CD4-positive, CD25-positive, alpha-beta regulatory T cell (primary cell): Measurements from ENCODE around the gene AGTRAP. TPM values are rescaled to one million over a fixed set of nuclear protein-coding genes. Genes with fewer than 3 reads are reported as not detected.
A peak's percentile ranks its signal among the peaks of the same experiment; 100 is the strongest.

ENCODE experiments used
- ATAC-seq, 2 donors: fragments of 150-1000 bp; cut with Tn5 transposase; one replicate each; pipeline ENCODE4 v1.10.0; 2021; ENCODE audit warnings: low read depth in 2 of 2, moderate number of reproducible peaks in 2 of 2, moderate library complexity in 1 of 2
- DNase-seq, 3 donors: peaks; one replicate each; pipeline versions ENCODE4 v3.0.0 to v3.0.0-alpha.2; 2012 to 2022; ENCODE audit warnings: mixed read lengths in 1 of 3
- H3K27ac ChIP-seq: one replicate; pipeline ENCODE4 v1.7.0; 2013; ENCODE audit warnings: mild to moderate bottlenecking, low read length; ENCODE audit not compliant: insufficient read depth, poor library complexity, severe bottlenecking
- H3K27me3 ChIP-seq: one replicate; pipeline ENCODE4 v1.7.0; 2013; ENCODE audit warnings: low read length; ENCODE audit not compliant: control insufficient read depth, insufficient read depth
- H3K36me3 ChIP-seq: one replicate; pipeline ENCODE4 v1.7.0; 2013; ENCODE audit warnings: mild to moderate bottlenecking, low read length, moderate library complexity; ENCODE audit not compliant: control insufficient read depth, insufficient read depth
- H3K4me1 ChIP-seq: 2 replicates; pipeline ENCODE4 v1.7.0; 2013; ENCODE audit warnings: mild to moderate bottlenecking, low read length; ENCODE audit not compliant: insufficient read depth, control insufficient read depth, poor library complexity, severe bottlenecking
- H3K4me3 ChIP-seq: one replicate; pipeline ENCODE4 v1.7.0; 2013; ENCODE audit warnings: low read depth, mild to moderate bottlenecking, low read length, moderate library complexity
- H3K9me3 ChIP-seq, 2 experiments: 1 replicate in 1 of 2; 2 replicates in 1 of 2; pipeline ENCODE4 v1.7.0; 2013; ENCODE audit warnings: low read length in 2 of 2, mild to moderate bottlenecking in 1 of 2, moderate library complexity in 1 of 2; ENCODE audit not compliant: control insufficient read depth in 2 of 2
- H3K27ac Mint-ChIP-seq, 3 donors: one replicate each; pipeline ENCODE4 v1.8.0; 2020 to 2022; ENCODE audit warnings: mild to moderate bottlenecking in 3 of 3, mixed read lengths in 3 of 3, moderate library complexity in 2 of 3
- H3K27me3 Mint-ChIP-seq: one replicate; pipeline ENCODE4 v1.8.0; 2022; ENCODE audit warnings: mild to moderate bottlenecking, mixed read lengths
- H3K36me3 Mint-ChIP-seq: one replicate; pipeline ENCODE4 v1.8.0; 2020; ENCODE audit warnings: mixed read lengths
- H3K4me1 Mint-ChIP-seq, 4 donors: one replicate each; pipeline ENCODE4 v1.8.0; 2020 to 2022; ENCODE audit warnings: mixed read lengths in 4 of 4, mild to moderate bottlenecking in 1 of 4
- H3K4me3 Mint-ChIP-seq, 4 donors: one replicate each; pipeline ENCODE4 v1.8.0; 2020 to 2022; ENCODE audit warnings: mild to moderate bottlenecking in 4 of 4, mixed read lengths in 4 of 4, moderate library complexity in 3 of 4
- H3K9me3 Mint-ChIP-seq, 7 donors: one replicate each; pipeline ENCODE4 v1.8.0; 2020 to 2022; ENCODE audit warnings: mixed read lengths in 7 of 7, mild to moderate bottlenecking in 3 of 7, moderate library complexity in 2 of 7
- polyA plus RNA-seq, 4 donors: library from polyadenylated mRNA; unstranded; fragments of 300-500 nt; fragmentation: Illumina TruSeq; gene quantifications; one replicate each; pipeline ENCODE4 v1.2.3, GENCODE V29; 2021
- total RNA-seq: library from RNA; stranded (reverse); gene quantifications from one replicate; pipeline ENCODE4 v1.2.3, GENCODE V29; 2022

Gene AGTRAP
- total and polyA plus RNA-seq, 5 donors from 2014 or later: 25.2 to 113 (median 65.2) TPM

DNA sequence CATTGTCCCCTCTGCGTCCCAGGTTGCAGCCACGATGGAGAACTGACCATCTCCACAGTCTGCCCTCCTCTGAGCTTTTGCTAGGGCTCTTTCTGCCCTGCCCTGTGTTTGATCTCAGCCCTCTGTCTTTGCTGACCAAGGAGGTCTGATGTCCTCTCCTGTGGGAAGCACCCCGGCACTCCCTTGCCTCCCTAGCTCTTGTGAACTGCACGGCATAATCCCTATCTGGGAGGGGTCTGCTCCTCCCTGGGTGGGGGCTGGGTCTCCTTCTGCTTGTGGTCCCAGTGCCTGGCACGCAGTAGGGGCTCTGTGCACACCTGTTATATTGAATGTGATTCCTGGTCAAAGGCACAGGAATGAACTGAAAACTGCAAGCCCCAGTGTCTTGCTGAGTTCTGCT is 42.0 kb upstream of the AGTRAP start:
- Histone ChIP-seq H3K9me3 (no peaks in the 10 kb centered on the region), H3K27me3 (peaks cover 10% of the 10 kb centered on the region), H3K27ac (no peak overlapping the region), H3K36me3 (no peaks in the 10 kb centered on the region), H3K4me1 (peaks cover 31% of the 10 kb centered on the region), H3K4me3 (no peak overlapping the region)
- ATAC-seq (no peak), DNase-seq (no peak)
- Mint-ChIP-seq H3K27me3 (peaks cover 62% of the 10 kb centered on the region), H3K9me3 (peaks cover 0 to 2% (median 0%) of the 10 kb centered on the region in 7 donors), H3K4me1 (peaks cover 0 to 29% (median 15%) of the 10 kb centered on the region in 4 donors), H3K27ac (peak overlapping the region in 1 of 3 donors; percentile 52), H3K36me3 (no peaks in the 10 kb centered on the region), H3K4me3 (peak overlapping the region in 1 of 4 donors; percentile 50)

DNA sequence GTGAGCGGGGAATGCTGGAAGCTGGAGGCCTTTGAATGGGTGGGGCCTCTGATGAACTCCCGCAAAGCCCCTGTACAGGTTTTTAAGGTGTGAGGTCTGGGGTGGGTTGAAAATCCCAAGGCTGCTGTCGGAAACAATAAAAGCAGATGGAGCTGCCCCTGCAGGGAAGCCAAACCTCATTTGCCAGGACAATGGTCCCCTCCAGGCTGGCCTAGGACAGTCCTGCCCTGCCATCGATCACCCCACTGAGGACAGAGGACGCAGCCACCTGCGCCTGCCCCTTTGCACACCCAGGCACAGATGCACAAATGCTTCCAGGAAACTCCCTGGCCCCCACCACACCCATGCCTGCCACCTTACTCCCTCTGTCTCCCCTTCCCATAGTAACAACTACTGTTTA is 40.1 kb upstream of the AGTRAP start:
- no peak overlapping the region for H3K4me3 ChIP-seq
- H3K4me1 Mint-ChIP-seq: peaks cover 0 to 22% (median 14%) of the 10 kb centered on the region in 4 donors
- H3K27ac Mint-ChIP-seq: no peak overlapping the region
- no peak for DNase-seq
- no peak overlapping the region for H3K4me3 Mint-ChIP-seq
- H3K36me3 Mint-ChIP-seq: no peaks in the 10 kb centered on the region
- no peaks in the 10 kb centered on the region for H3K36me3 ChIP-seq
- no peaks in the 10 kb centered on the region for H3K27me3 ChIP-seq
- ATAC-seq: no peak
- H3K9me3 Mint-ChIP-seq: no peaks in the 10 kb centered on the region
- peaks cover 46% of the 10 kb centered on the region for H3K27me3 Mint-ChIP-seq
- H3K4me1 ChIP-seq: peaks cover 27% of the 10 kb centered on the region
- no peak overlapping the region for H3K27ac ChIP-seq
- H3K9me3 ChIP-seq: no peaks in the 10 kb centered on the region

DNA sequence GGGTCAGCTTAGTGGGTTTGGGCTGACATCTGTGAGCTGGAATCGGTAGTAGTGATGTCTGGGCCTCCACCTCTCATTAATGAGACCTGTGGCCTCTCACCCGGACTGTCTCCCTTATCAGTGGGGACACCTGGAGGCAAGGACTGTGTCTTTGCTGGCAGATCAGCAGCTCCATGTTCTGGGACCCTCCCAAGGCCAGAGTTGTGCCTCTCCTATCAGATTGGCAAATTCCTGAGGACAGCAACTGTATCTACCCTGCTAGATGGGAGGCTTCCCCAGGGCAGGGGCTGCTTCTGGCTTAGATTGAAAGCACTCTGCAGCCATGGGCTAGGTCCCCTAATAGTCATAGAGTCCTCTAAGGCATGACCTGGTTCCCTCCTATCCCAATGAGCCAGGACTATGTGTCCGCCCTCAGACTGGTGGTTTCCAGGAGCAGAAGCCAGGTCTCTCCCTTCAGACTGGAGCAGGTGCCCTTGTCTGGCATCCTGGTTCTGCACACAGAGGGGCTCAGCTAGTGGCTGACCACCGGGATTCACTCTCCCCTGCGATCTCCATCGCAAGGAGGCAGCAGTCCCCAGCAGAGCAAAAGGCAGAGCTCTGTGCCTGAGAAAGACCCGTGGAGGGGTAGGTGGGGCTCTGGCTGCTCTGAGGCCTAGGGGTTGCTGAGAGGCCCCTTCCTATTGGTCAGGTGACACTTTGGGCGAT is 38.6 kb upstream of the AGTRAP start:
- Mint-ChIP-seq H3K9me3 (no peaks in the 10 kb centered on the region), H3K4me3 (no peak overlapping the region), H3K4me1 (peaks cover 0 to 17% (median 12%) of the 10 kb centered on the region in 4 donors), H3K27ac (no peak overlapping the region), H3K36me3 (no peaks in the 10 kb centered on the region), H3K27me3 (peaks cover 39% of the 10 kb centered on the region)
- no peak overlapping the region for H3K27ac ChIP-seq
- H3K4me1 ChIP-seq: peaks cover 12% of the 10 kb centered on the region
- no peaks in the 10 kb centered on the region for H3K36me3 ChIP-seq
- no peaks in the 10 kb centered on the region for H3K27me3 ChIP-seq
- no peaks in the 10 kb centered on the region for H3K9me3 ChIP-seq
- ATAC-seq: no peak
- no peak overlapping the region for H3K4me3 ChIP-seq
- DNase-seq: no peak

DNA sequence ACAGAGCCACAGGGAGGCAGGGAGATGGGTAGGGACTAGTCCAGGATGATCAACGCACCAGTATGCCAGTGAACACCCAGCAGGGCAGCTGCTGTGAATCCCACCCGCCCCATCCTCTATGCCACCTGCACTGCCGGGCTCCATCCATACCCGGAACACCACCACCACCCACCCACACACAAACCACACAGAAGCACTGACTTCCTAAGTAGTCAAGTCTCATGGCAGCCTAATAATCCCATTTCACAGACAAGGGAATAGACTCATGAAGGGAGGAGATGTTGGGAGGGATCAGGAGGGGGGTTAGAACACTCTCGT is 38.1 kb upstream of the AGTRAP start:
- H3K4me1 ChIP-seq: peaks cover 7% of the 10 kb centered on the region
- no peak overlapping the region for H3K27ac Mint-ChIP-seq
- no peak for ATAC-seq
- H3K4me1 Mint-ChIP-seq: peaks cover 0 to 14% (median 9%) of the 10 kb centered on the region in 4 donors
- no peak overlapping the region for H3K27ac ChIP-seq
- H3K27me3 Mint-ChIP-seq: peaks cover 34% of the 10 kb centered on the region
- no peak overlapping the region for H3K4me3 Mint-ChIP-seq
- no peaks in the 10 kb centered on the region for H3K36me3 ChIP-seq
- no peaks in the 10 kb centered on the region for H3K36me3 Mint-ChIP-seq
- H3K9me3 Mint-ChIP-seq: no peaks in the 10 kb centered on the region
- no peak overlapping the region for H3K4me3 ChIP-seq
- H3K27me3 ChIP-seq: no peaks in the 10 kb centered on the region
- DNase-seq: no peak
- H3K9me3 ChIP-seq: no peaks in the 10 kb centered on the region

DNA sequence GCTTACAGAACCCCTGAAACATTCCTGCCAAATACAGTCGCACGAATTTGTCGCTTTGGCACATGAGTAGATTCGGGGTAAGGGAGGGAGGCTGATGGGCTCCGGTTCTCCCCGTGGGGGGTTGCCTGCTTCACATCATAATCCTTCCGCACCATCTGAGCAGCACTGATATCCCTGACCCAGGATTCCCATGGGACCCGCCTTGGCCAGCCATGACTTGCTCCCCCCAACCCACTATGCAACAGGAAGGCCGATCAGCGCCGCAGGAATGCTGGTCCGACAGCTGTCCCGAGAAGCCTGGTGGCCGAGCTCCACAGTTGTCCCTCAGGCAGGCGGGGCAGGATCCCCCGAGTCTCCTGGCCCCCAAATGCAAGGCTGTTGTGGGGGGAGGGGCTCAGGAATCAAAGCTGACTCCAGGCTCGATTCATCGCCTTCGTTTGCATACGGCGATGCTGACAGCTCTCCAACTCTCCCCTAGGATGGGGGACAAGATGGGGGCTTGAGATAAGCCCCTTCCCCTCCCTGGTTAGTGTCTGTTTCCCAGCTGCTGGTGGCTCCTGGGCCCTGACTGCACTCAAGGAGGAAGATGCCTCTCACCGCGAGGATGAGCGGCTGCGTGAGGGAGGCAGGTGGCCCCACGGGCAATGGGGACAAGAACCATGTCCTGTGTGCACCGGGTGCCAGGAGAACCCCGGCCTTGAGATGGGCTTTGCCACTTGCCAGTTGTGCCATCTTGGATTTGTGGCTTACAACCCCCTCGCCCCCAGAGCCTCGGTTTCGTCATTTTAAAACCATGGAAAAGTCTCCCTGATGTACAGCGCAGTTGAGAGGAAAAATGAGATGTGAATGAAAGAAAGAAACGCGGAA is 35.1 kb upstream of the AGTRAP start:
- no peak overlapping the region for H3K4me3 ChIP-seq
- H3K36me3 ChIP-seq: no peaks in the 10 kb centered on the region
- Mint-ChIP-seq H3K4me3 (no peak overlapping the region), H3K27ac (no peak overlapping the region), H3K4me1 (no peaks in the 10 kb centered on the region), H3K9me3 (peaks cover 0 to 2% (median 0%) of the 10 kb centered on the region in 7 donors), H3K36me3 (no peaks in the 10 kb centered on the region), H3K27me3 (peaks cover 21% of the 10 kb centered on the region)
- no peaks in the 10 kb centered on the region for H3K4me1 ChIP-seq
- H3K27me3 ChIP-seq: no peaks in the 10 kb centered on the region
- H3K27ac ChIP-seq: no peak overlapping the region
- no peaks in the 10 kb centered on the region for H3K9me3 ChIP-seq
- ATAC-seq (no peak), DNase-seq (no peak)

DNA sequence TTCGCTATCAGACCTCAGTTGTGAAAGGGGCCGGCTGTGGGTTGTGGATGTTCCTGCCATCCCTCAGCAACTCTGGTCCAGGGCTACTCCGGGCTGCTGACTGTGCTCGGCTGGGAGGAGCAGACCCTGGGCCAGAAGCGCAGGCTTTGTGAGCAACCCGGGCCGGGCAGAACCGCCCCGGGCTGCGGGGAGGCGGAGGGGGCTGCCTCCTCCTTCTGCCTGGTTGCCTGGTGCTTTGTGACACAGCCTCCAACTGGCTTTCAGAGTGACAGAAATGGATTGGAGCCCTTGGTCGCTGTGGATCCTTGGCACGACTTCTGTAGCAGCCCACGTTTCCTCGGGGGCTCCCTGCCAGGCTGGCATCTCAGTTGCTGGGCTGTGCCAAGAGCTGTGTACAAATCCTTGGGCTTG is 34.4 kb upstream of the AGTRAP start:
- no peak overlapping the region for H3K4me3 ChIP-seq
- no peaks in the 10 kb centered on the region for H3K27me3 ChIP-seq
- no peaks in the 10 kb centered on the region for H3K36me3 ChIP-seq
- Mint-ChIP-seq H3K9me3 (peaks cover 0 to 2% (median 0%) of the 10 kb centered on the region in 7 donors), H3K36me3 (no peaks in the 10 kb centered on the region), H3K4me3 (no peak overlapping the region), H3K27ac (no peak overlapping the region), H3K27me3 (peaks cover 21% of the 10 kb centered on the region), H3K4me1 (no peaks in the 10 kb centered on the region)
- DNase-seq: no peak
- no peaks in the 10 kb centered on the region for H3K9me3 ChIP-seq
- no peak overlapping the region for H3K27ac ChIP-seq
- no peaks in the 10 kb centered on the region for H3K4me1 ChIP-seq
- no peak for ATAC-seq

DNA sequence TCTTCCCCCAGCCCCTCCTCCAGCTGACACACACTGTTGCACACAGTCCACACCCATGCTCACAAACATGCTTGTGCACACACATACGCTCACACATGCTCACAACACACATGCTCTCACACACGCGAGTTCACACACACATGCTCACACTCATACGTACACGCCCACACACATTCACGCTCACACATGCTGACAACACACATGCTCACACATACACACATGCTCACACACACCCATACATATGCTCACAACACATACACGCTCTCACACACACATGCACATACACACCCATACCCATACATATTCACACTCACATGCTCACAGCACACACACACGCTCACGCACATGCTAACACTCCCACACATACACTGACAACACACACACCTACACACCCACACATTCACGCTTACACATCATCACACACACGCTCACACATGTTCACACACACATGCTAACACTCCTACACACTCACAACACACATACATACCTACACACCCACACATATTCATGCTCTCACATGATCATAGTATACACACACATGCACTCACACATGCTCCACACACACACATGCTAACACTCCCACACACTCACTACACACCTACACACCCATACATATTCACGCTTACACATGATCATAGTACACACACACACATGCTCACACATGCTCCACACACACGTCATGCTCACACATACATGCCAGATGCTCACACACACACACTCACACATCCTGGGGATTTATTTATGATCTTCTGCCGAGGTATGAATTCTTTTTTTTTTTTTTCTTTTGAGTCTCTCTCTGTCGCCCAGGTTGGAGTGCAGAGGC is 33.7 kb upstream of the AGTRAP start:
- H3K4me1 ChIP-seq: no peaks in the 10 kb centered on the region
- no peak overlapping the region for H3K4me3 ChIP-seq
- DNase-seq (no peak), ATAC-seq (no peak)
- Mint-ChIP-seq H3K36me3 (no peaks in the 10 kb centered on the region), H3K4me3 (no peak overlapping the region), H3K27ac (no peak overlapping the region), H3K9me3 (peaks cover 0 to 2% (median 0%) of the 10 kb centered on the region in 7 donors), H3K4me1 (no peaks in the 10 kb centered on the region), H3K27me3 (peaks cover 18% of the 10 kb centered on the region)
- no peaks in the 10 kb centered on the region for H3K36me3 ChIP-seq
- H3K27ac ChIP-seq: no peak overlapping the region
- H3K27me3 ChIP-seq: no peaks in the 10 kb centered on the region
- H3K9me3 ChIP-seq: no peaks in the 10 kb centered on the region
